Ovary (tissue), 3 donors: ENCODE results near the gene SFXN5.

Experiments
- CTCF ChIP-seq, 3 donors: fragments of 450-650 bp in 2 of 3; fragments of 200-600 bp in 1 of 3; IDR thresholded peaks; one replicate each; pipeline versions ENCODE4 v1.5.1 to v1.8.0; 2016 to 2022; ENCODE audit warnings: antibody characterized with exemption in 3 of 3, mild to moderate bottlenecking in 1 of 3
- EP300 ChIP-seq: sonication (generic); formaldehyde crosslinking; IDR thresholded peaks from one replicate; pipeline ENCODE4 v1.6.1; 2017; ENCODE audit warnings: antibody characterized with exemption
- POLR2A ChIP-seq: fragments of 450-650 bp; IDR thresholded peaks from one replicate; pipeline ENCODE4 v1.6.1; 2017; ENCODE audit warnings: antibody characterized with exemption, mild to moderate bottlenecking, moderate library complexity
- donor health status: DM: no; HTN: no; CAD: no.

DNA sequence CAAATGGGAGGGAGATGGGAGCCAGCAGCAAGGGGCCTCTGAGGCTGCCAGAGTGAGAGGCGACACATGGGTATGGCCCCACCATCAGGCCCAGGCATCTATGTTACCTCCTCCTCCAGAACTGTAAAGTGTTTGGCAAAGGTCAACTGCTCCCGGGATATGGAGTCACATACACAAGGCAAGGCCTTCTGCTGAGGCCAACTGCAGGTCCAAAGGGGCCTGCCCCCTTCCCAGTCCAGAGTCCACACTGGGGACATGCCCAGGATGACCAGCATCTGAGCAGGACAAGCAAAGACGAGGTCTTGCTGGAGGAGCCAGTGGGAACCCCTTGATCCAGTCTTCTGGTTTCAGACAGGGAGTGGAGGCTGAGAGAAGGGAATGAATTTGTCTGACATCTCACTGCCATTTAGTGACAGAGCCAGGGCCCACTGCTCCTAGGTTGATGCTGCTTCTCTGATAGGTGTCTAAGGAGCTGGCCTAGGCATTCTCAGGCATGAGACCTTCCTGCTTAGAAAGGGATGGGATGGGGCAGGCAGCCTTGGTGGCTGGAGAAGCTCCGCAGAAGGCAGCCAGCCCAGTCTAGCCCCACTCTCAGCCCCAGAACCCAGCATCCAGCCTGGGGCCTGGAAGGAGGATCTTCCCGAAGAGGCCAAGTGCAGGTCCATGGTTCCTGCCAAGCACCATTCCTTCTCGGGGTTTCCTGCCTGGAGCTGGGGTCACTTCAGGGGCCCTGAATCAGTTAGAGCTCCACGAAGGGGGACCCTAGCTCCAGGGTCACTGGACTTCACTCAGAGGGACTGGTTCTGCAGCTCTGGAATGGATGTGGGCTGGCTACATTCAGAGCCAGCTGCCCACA is 127.7 kb downstream of the SFXN5 start:
- TF ChIP-seq CTCF (IDR thresholded peaks at IDR 0.05) (no peak), POLR2A (no peak), EP300 (no peak)
